GM18502 (cell line): ENCODE measurements around the gene TMEM31.

ENCODE experiments used
- ATAC-seq: cut with Tn5 transposase; IDR thresholded peaks from one replicate; pipeline ENCODE4 v1.9.1; 2021; ENCODE audit warnings: mild to moderate bottlenecking; ENCODE audit not compliant: unreplicated experiment, poor library complexity

The TMEM31 gene, protein sequence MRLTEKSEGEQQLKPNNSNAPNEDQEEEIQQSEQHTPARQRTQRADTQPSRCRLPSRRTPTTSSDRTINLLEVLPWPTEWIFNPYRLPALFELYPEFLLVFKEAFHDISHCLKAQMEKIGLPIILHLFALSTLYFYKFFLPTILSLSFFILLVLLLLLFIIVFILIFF

DNA sequence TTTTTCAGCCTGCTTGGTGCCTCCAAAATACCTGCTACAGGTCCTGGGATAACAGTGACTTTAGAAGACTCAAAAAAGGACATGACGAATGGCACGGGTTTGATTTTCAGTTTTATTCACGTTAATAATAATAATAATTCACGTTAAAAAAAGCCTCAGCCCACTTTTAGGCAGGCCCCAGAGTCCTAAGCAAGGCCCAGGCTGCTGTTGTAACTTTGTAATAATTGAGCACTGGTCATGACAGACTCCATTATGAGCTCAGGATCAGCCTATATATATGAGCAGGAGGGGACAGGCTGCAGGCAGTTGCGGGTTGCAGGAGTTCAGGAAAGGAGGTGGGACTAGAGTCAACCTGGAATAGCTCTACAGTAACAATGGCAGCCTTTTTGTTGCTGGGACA lies at the start of gene TMEM31:
TMEM31 (plus strand) TSS at position 301 of the 400 bp plus-strand sequence. CDS start 1,350 bp downstream, outside the sequence.
- ATAC-seq: no peak

GRCh38 chrX:103663981-103664762 lies 46.5 kb upstream of the TMEM31 start:
- no peak for ATAC-seq

GRCh38 chrX:103666202-103667107 lies 44.3 kb upstream of the TMEM31 start:
- no peak for ATAC-seq

DNA sequence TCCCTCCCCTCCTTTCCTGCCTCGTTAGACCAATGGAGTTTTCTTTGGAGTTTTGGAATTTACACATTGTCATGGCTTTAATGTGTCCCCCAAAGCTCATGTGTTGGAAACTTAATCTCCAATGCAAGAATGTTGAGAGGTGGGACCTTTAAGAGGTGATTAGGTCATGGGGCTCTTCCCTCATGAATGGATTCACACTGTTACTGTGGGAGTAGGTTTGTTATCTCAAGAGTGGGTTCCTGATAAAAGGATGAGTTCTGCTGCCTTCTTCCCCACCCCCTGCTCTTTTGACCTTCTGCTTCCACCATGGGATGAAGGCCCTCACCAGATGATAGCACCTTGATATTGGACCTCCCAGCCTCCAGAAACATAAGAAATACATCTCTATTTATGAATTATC lies 41.0 kb upstream of the TMEM31 start:
- no peak for ATAC-seq

- ATAC-seq: no peak
Observed at GRCh38 chrX:103674531-103675454, 35.9 kb upstream of the TMEM31 start.

DNA sequence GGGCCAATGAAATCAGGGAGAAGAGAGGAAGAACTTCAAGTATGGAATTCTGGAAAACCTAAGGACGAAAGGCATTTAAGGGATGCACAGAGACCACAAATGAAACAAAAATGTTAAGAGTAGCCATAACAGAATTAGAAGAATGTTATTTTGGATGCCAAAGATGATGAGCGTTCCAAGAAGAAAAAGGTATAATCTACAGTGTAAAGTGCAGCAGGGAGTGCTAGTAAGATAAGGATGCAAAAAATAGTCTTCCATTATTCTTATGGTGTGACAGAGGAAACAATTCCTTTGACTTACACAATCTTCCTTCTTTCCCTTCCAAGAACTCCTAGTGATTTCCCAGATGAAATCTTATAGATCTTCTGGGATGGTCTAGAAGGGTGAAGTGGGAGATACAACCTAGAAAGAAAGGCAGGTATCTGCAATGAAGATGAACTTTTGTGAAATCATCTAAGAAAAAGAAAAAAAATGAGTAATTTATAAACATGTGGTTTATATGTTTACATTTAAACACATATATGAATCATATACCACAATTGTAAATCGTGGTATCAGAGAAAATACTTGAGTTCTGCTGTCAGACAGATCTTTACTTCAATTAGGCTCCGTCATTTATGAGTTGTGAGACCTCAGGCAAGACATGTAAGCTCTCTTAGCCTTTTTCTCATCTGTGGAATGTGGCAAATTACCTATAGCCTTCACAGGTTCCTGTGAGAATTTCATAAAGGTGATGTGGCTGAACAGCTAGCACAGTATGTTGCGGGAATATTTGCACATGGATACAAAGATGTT lies 32.3 kb upstream of the TMEM31 start:
- no peak for ATAC-seq

- ATAC-seq: no peak
Observed at GRCh38 chrX:103681443-103681842, 29.3 kb upstream of the TMEM31 start.

- ATAC-seq: no peak
Observed at GRCh38 chrX:103685396-103685795, 25.3 kb upstream of the TMEM31 start.

GRCh38 chrX:103686199-103687072 lies 24.3 kb upstream of the TMEM31 start, which contains the start of gene MORF4L2:
Gene MORF4L2 (minus strand): TSS chrX:103686699. CDS start chrX:103677027, 9,672 bp downstream.
- ATAC-seq: peak; percentile 92

- ATAC-seq: peak; percentile 60
Observed at GRCh38 chrX:103687073-103687695, 23.5 kb upstream of the TMEM31 start.

DNA sequence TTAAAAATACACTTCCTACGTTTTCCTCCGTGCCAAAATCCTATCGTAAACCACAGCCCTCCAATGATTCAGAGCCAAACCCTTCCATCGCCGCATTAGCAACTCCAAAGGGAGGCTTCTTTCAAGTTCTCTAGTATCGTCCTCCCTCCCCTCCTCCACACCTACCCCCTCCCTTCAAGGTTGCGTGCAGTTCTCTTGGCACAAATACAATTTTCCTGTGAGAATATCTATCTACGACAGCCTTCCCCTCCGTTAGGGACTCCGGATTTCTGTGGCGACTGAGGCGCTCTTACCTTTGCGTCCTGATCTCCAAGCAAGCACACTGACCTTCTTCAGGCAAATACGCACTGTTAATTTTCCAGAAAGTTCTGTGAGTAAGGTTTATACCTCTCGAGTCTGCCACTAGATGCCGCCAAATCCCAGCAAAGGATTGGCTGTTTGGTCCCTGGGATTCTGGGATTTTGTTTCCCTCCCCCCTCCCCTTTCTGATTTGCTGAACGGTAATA lies 23.0 kb upstream of the TMEM31 start:
- no peak for ATAC-seq

DNA sequence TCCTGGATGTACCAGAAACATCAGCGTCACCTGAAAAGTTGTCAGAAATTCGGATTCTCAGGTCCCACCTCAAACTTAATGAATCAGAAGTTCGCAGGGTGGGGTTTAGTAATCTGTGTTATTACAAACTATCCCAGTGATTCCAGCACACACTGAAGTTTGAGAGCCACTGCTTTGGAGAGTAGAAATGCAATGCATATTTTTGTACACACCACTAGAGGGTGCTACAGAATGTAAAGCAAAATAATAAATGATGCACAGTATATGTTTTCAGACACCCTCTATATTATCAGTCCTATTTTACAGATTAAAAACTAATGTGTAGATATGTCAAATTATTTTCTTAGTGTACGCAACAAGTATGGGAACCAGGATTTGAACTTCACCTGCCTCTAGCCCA lies 21.8 kb upstream of the TMEM31 start:
- no peak for ATAC-seq

GRCh38 chrX:103691059-103691458 lies 19.6 kb upstream of the TMEM31 start:
- no peak for ATAC-seq

- no peak for ATAC-seq
Observed at GRCh38 chrX:103697687-103698086, 13.0 kb upstream of the TMEM31 start.

DNA sequence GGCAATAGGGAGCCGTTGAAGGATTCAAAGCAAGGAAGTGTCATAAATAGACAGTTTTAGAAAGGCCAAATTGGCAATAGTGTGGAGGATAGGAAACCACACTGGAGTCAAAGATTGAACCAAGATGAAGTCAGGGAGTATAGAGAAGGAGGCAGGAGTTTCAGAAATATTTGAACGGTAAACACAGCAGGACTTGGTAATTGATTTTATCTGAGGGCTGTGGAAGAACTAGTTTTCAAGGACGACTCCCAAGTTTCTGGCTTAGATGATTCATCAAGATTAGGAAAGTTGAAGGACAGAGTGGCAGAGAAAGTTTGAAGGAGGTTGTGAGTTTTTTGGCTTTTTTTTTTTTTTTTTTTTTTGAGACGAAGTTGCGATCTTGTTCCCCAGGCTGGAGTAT lies 11.5 kb upstream of the TMEM31 start:
- ATAC-seq: no peak

- ATAC-seq: no peak
Observed at GRCh38 chrX:103704863-103705262, 5.8 kb upstream of the TMEM31 start.

DNA sequence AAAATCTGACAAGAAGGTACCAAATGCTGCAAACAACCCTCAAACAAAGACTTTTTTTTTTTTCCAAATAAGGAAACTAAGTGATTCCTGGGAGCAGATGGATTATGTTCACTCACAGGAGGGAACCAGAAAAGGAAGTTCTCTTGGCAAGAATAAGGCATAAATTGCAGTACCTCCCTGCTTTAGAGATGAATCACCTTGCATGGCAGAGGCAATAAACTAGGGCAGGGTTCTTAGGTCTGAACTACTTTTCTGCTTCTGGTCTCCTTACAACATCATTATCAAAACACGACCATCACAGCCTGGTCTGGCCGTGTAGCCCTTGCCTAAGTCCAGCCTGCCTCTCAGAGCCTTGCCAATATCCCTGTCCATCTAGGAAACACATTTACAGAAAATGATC lies 6.3 kb downstream of the TMEM31 start:
- ATAC-seq: no peak
